Endothelial cell of umbilical vein (primary cell): ENCODE data around the gene SLC7A6OS.

Experiments
- EZH2 ChIP-seq: IDR thresholded peaks from 2 replicates; pipeline ENCODE4 v1.6.1; 2012; ENCODE audit warnings: borderline replicate concordance, low read depth, mild to moderate bottlenecking, moderate library complexity, low read length, inconsistent platforms; ENCODE audit not compliant: severe bottlenecking
- JUN ChIP-seq: IDR thresholded peaks from 2 replicates; pipeline ENCODE4 v1.6.1; 2011; ENCODE audit warnings: borderline replicate concordance, low read depth; ENCODE audit not compliant: insufficient read length, insufficient read depth
- POLR2A ChIP-seq: IDR thresholded peaks from 2 replicates; pipeline ENCODE4 v1.6.1; 2012; ENCODE audit warnings: low read depth, mild to moderate bottlenecking, control low read depth, low read length
- POLR2AphosphoS5 ChIP-seq: IDR thresholded peaks from 2 replicates; pipeline ENCODE4 v1.6.1; 2012; ENCODE audit warnings: low read depth, mild to moderate bottlenecking, control low read depth, low read length, moderate library complexity; ENCODE audit not compliant: insufficient read depth
- TF ChIP-seq, protein P1 (sequence below), 2 donors: IDR thresholded peaks; 1 replicate in 1 of 2; 2 replicates in 1 of 2; pipeline ENCODE4 v1.5.1; 2011; ENCODE audit warnings: low read length in 2 of 2, mild to moderate bottlenecking in 2 of 2, moderate library complexity in 2 of 2, control low read depth in 1 of 2, inconsistent platforms in 1 of 2, low read depth in 1 of 2; ENCODE audit not compliant: insufficient read depth in 1 of 2; ENCODE audit errors: extremely low read depth in 1 of 2
- TF ChIP-seq, protein P2 (sequence below): IDR thresholded peaks from 2 replicates; pipeline ENCODE4 v1.6.1; 2011; ENCODE audit not compliant: insufficient read depth, insufficient read length

DNA sequence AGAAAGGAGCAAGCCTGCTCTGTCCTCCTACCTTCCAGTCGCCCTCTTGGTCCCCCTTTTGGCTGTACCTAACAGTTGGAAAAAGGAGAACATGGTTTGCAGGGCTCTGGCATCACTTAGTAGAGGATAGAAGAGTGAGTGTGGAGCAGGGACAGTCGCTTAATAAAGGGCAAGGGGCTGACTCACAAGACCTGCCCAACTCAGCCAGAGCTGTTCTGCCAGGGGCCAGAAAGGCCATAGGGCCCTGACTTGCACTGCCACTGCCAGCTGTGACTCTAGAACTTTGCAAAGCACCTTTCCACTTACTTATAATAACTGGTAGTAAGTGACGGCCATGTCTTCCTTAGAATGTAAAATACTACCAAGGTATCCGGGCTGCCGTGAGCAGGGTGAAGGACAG, 13.6 kb upstream of the SLC7A6OS start:
- TF ChIP-seq, protein P1, sequence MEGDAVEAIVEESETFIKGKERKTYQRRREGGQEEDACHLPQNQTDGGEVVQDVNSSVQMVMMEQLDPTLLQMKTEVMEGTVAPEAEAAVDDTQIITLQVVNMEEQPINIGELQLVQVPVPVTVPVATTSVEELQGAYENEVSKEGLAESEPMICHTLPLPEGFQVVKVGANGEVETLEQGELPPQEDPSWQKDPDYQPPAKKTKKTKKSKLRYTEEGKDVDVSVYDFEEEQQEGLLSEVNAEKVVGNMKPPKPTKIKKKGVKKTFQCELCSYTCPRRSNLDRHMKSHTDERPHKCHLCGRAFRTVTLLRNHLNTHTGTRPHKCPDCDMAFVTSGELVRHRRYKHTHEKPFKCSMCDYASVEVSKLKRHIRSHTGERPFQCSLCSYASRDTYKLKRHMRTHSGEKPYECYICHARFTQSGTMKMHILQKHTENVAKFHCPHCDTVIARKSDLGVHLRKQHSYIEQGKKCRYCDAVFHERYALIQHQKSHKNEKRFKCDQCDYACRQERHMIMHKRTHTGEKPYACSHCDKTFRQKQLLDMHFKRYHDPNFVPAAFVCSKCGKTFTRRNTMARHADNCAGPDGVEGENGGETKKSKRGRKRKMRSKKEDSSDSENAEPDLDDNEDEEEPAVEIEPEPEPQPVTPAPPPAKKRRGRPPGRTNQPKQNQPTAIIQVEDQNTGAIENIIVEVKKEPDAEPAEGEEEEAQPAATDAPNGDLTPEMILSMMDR (IDR thresholded peaks at IDR 0.05; ENCODE audit: extremely low read depth in 1 of 2, insufficient read depth in 1 of 2, low read depth in 1 of 2, low read length in 2 of 2): no peak
- no peak for TF ChIP-seq POLR2A
- TF ChIP-seq POLR2AphosphoS5: no peak
- TF ChIP-seq, protein P2, sequence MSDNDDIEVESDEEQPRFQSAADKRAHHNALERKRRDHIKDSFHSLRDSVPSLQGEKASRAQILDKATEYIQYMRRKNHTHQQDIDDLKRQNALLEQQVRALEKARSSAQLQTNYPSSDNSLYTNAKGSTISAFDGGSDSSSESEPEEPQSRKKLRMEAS: no peak
- TF ChIP-seq EZH2: no peak
- TF ChIP-seq JUN: no peak
